Stomach (tissue), 9 donors: Measurements from ENCODE around the gene ARID1B. TPM values are rescaled to one million over a fixed set of nuclear protein-coding genes. Genes with fewer than 3 reads are reported as not detected.
A peak's percentile ranks its signal among the peaks of the same experiment; 100 is the strongest.

Experiments used
- DNase-seq, 2 donors: peaks; one replicate each; pipeline versions ENCODE4 v3.0.0 to v3.0.0-alpha.2; 2013 to 2019
- H3K27ac ChIP-seq, 5 donors: fragments of 200-600 bp in 4 of 5; sonication (generic) in 4 of 5; one replicate each; pipeline ENCODE4 v1.5.1; 2013 to 2019; ENCODE audit warnings: mild to moderate bottlenecking in 1 of 5, moderate library complexity in 1 of 5
- H3K27me3 ChIP-seq, 3 donors: fragments of 200-600 bp; sonication (generic); one replicate each; pipeline ENCODE4 v1.5.1; 2017 to 2019; ENCODE audit warnings: mixed run types in 1 of 3
- H3K36me3 ChIP-seq, 4 donors: fragments of 200-600 bp; sonication (generic); 1 replicate in 3 of 4; 2 replicates in 1 of 4; pipeline ENCODE4 v1.5.1; 2016 to 2019
- H3K4me1 ChIP-seq, 4 donors: fragments of 200-600 bp; sonication (generic); one replicate each; pipeline ENCODE4 v1.5.1; 2016 to 2019
- H3K4me3 ChIP-seq, 4 donors: fragments of 200-600 bp; sonication (generic) in 3 of 4; one replicate each; pipeline ENCODE4 v1.5.1; 2016 to 2019; ENCODE audit warnings: mild to moderate bottlenecking in 1 of 4
- H3K9me3 ChIP-seq, 4 donors: fragments of 200-600 bp; sonication (generic); one replicate each; pipeline ENCODE4 v1.5.1; 2016 to 2019
- CTCF ChIP-seq, 7 experiments: fragments of 450-650 bp in 4 of 7; fragments of 200-600 bp in 3 of 7; sonication (generic) in 3 of 7; IDR thresholded peaks; one replicate each; pipeline ENCODE4 v1.5.1; 2016 to 2019; ENCODE audit warnings: antibody characterized with exemption in 7 of 7, control low read depth in 2 of 7, mild to moderate bottlenecking in 1 of 7
- EP300 ChIP-seq: sonication (generic); formaldehyde crosslinking; IDR thresholded peaks from one replicate; pipeline ENCODE4 v1.6.1; 2017; ENCODE audit warnings: antibody characterized with exemption
- POLR2A ChIP-seq, 4 donors: fragments of 450-650 bp; IDR thresholded peaks; one replicate each; pipeline ENCODE4 v1.6.1; 2016; ENCODE audit warnings: antibody characterized with exemption in 4 of 4, control low read depth in 2 of 4, mild to moderate bottlenecking in 1 of 4, moderate library complexity in 1 of 4
- POLR2AphosphoS5 ChIP-seq, 3 donors: sonication (generic); formaldehyde crosslinking; IDR thresholded peaks; one replicate each; pipeline ENCODE4 v1.6.1; 2016; ENCODE audit warnings: antibody characterized with exemption in 3 of 3
- WGBS, 5 donors: extraction: QIAGEN DNeasy Blood & Tissue Kit in 3 of 5; methylation state at CpG; one replicate each; pipeline versions ENCODE4 v1.1.5 to v1.1.7; 2013 to 2018; 5-methylcytosine and 5-hydroxymethylcytosine counted together
- intact Hi-C: fragments of 100-400 bp; cut with DNase I; formaldehyde crosslinking; loops from one replicate; pipeline ENCODE4 v1.15.1; 2023; ENCODE audit warnings: low total_unique reads
- polyA plus RNA-seq, 3 donors: library from polyadenylated mRNA; stranded (reverse); fragments of 200-250 nt; gene quantifications; one replicate each; pipeline ENCODE4 v1.2.3, GENCODE V29; 2013
- total RNA-seq, 5 donors: library from RNA; depleted of rRNA; stranded (reverse); fragments of >200 nt; gene quantifications; one replicate each; pipeline versions ENCODE4 v1.1.0 to v1.2.3, GENCODE V29; 2014 to 2016
- donor health status: healthy with polysubstance abuse.
- donor health status: Bipolar disorder and iron deficiency.
- donor health status: healthy.

ARID1B gene
- total and polyA plus RNA-seq, 8 donors = 8.8 to 183 (median 48.3) TPM

DNA sequence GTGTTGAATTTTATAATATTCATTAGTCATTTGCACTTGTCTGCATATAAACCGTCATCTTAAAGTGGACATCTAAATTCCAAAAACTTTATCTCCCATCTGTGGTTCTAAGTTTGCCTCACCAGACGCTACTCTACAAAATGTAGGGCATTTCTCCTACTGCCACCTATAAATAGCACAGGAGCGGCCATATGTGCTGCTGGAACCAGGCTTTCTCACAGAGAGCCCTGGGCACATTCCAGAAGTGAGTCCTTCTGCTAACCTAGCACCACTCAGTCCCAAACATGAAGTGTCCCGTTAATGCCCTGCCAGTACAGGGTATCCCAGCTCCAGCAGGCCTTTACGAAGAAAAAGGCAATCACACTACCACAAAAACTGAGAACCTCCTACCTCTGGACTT, 392.5 kb downstream of the ARID1B start:
- Histone ChIP-seq H3K27me3 (no peaks in the 10 kb centered on the region), H3K9me3 (no peaks in the 10 kb centered on the region), H3K36me3 (peaks cover 10 to 44% (median 38%) of the 10 kb centered on the region in 4 donors), H3K27ac (peak overlapping the region in 1 of 5 donors; percentile 10), H3K4me3 (no peak overlapping the region), H3K4me1 (peaks cover 0 to 34% (median 2%) of the 10 kb centered on the region in 4 donors)
- no peak for TF ChIP-seq EP300
- TF ChIP-seq CTCF (IDR thresholded peaks at IDR 0.05) = no peak
- TF ChIP-seq POLR2AphosphoS5 (IDR thresholded peaks at IDR 0.05) = no peak
- no peak for TF ChIP-seq POLR2A (IDR thresholded peaks at IDR 0.05)
- 71 to 89% (median 81%) methylated on average over 5 of the region's 5 CpGs for WGBS, 5 donors
- DNase-seq = no peak
- intact Hi-C loops = no loop called here

- no peak overlapping the region for H3K27ac ChIP-seq
- no peak for TF ChIP-seq POLR2AphosphoS5 (IDR thresholded peaks at IDR 0.05)
- no peak for TF ChIP-seq EP300
- TF ChIP-seq CTCF (IDR thresholded peaks at IDR 0.05) = no peak
- no peak for TF ChIP-seq POLR2A (IDR thresholded peaks at IDR 0.05)
- peaks cover 0 to 34% (median 2%) of the 10 kb centered on the region in 4 donors for H3K4me1 ChIP-seq
- no peaks in the 10 kb centered on the region for H3K27me3 ChIP-seq
- 93 to 98% (median 96%) methylated on average over 7 to 9 of the region's 9 CpGs for WGBS, 5 donors
- DNase-seq = no peak
- H3K4me3 ChIP-seq = no peak overlapping the region
- no peaks in the 10 kb centered on the region for H3K9me3 ChIP-seq
- H3K36me3 ChIP-seq = peaks cover 10 to 44% (median 38%) of the 10 kb centered on the region in 4 donors
- intact Hi-C loops = no loop called here
These were observed 393.4 kb downstream of the ARID1B start for GRCh38 chr6:157170535-157170934.

- TF ChIP-seq POLR2AphosphoS5 (IDR thresholded peaks at IDR 0.05) (no peak), EP300 (no peak), CTCF (IDR thresholded peaks at IDR 0.05) (no peak), POLR2A (IDR thresholded peaks at IDR 0.05) (no peak)
- Histone ChIP-seq H3K4me1 (peaks cover 0 to 34% (median 2%) of the 10 kb centered on the region in 4 donors), H3K9me3 (no peaks in the 10 kb centered on the region), H3K4me3 (no peak overlapping the region), H3K27ac (no peak overlapping the region), H3K36me3 (peaks cover 10 to 43% (median 38%) of the 10 kb centered on the region in 4 donors), H3K27me3 (no peaks in the 10 kb centered on the region)
- 92 to 99% (median 98%) methylated on average over 7 of the region's 7 CpGs for WGBS, 5 donors
- intact Hi-C loops = no loop called here
- no peak for DNase-seq
These were observed 394.6 kb downstream of the ARID1B start for GRCh38 chr6:157171801-157172200.

DNA sequence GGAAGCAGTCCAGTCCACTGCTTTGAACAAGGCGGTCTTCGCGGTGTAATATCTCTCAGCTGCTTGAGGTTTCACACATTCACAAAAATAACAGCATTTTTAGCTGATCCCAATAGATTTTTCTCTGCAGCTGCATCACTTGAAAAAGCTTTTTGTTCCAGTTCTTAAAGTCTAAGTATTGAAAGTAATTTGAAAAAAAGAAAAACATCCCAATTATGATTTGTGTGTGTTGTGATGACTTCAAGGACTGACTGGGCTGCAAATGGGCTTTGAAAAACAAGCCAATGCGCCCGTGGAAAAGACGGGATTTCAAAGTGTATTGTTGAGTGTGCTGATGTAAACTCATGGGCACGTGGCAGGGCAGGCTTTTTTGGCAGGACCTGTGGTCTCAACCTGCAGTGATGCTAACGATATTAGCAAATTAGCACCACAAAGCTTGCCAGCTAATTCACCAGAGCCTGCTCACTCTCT, 395.1 kb downstream of the ARID1B start:
- H3K27ac ChIP-seq = no peak overlapping the region
- H3K36me3 ChIP-seq = peaks cover 10 to 41% (median 33%) of the 10 kb centered on the region in 4 donors
- H3K9me3 ChIP-seq = no peaks in the 10 kb centered on the region
- DNase-seq = no peak
- peaks cover 0 to 34% (median 0%) of the 10 kb centered on the region in 4 donors for H3K4me1 ChIP-seq
- 62 to 75% (median 64%) methylated on average over 8 of the region's 8 CpGs for WGBS, 5 donors
- intact Hi-C loops = no loop called here
- TF ChIP-seq POLR2A (IDR thresholded peaks at IDR 0.05) (no peak), EP300 (no peak), CTCF (IDR thresholded peaks at IDR 0.05) (no peak), POLR2AphosphoS5 (IDR thresholded peaks at IDR 0.05) (no peak)
- no peaks in the 10 kb centered on the region for H3K27me3 ChIP-seq
- no peak overlapping the region for H3K4me3 ChIP-seq
